OCI-LY7 (cell line): ENCODE results near the gene COL23A1.

Source experiments
- CTCF ChIP-seq: fragments of 200-600 bp; sonication (generic); conservative IDR thresholded peaks from 2 replicates; pipeline ENCODE4 v1.5.1; 2014; ENCODE audit warnings: mild to moderate bottlenecking, antibody characterized with exemption, low read length, moderate library complexity, mixed read lengths
- EZH2phosphoT487 ChIP-seq: fragments of 200-600 bp; sonication (generic); IDR thresholded peaks from 2 replicates; pipeline ENCODE4 v1.6.1; 2018; ENCODE audit warnings: low read depth, borderline replicate concordance, mild to moderate bottlenecking, mixed run types, antibody characterized with exemption, low read length, moderate library complexity, mixed read lengths

DNA sequence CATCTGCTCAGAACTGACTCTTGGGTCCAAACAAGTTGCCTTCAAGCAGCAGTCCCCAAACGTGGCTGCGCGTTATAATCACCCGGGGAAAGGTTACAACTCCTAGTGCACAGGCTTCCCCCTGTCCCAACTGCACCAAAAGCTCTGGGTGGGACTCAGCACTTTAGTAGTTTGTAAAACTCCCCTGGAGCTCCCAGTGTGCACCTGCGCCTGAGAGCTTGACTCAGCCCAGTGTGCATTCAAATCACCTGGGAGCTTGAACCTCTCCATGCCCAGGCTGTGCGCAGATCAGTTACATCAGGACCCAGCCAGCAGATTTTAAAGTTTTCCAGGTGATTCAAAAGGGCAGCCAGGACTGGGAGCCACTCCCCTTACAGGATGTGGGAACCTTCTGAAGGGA is 151.4 kb downstream of the COL23A1 start:
- TF ChIP-seq EZH2phosphoT487 (no peak), CTCF (no peak)
